NT2/D1 (cell line): ENCODE data around the gene SLC37A2.
"Not testable (repeated sequence)": the region's sequence is repeated elsewhere in the genome, so short reads cannot be mapped to it uniquely, and the experiment has no call there.

Experiments used
- DNase-seq: peaks from one replicate; pipeline ENCODE4 v3.0.0-alpha.2; 2011; ENCODE audit warnings: low read depth, low spot score
- H3K27me3 ChIP-seq: 2 replicates; pipeline ENCODE4 v1.6.0; 2011; ENCODE audit warnings: mild to moderate bottlenecking; ENCODE audit not compliant: insufficient read length, insufficient read depth
- H3K36me3 ChIP-seq: 2 replicates; pipeline ENCODE4 v1.6.1; 2011; ENCODE audit warnings: mild to moderate bottlenecking, low read length, mixed read lengths; ENCODE audit not compliant: insufficient read depth, insufficient read length
- H3K4me1 ChIP-seq: 2 replicates; pipeline ENCODE4 v1.5.1; 2011; ENCODE audit not compliant: insufficient read depth, insufficient read length
- H3K4me3 ChIP-seq: 2 replicates; pipeline ENCODE4 v1.5.1; 2011; ENCODE audit warnings: low read depth; ENCODE audit not compliant: insufficient read length
- H3K9ac ChIP-seq: 2 replicates; pipeline ENCODE4 v1.6.0; 2011; ENCODE audit warnings: low read depth; ENCODE audit not compliant: insufficient read length
- H3K9me3 ChIP-seq: 2 replicates; pipeline ENCODE4 v1.5.1; 2011; ENCODE audit warnings: mild to moderate bottlenecking, low read length; ENCODE audit not compliant: insufficient read depth
- SUZ12 ChIP-seq: IDR thresholded peaks from 2 replicates; pipeline ENCODE4 v1.6.1; 2011; ENCODE audit not compliant: insufficient read length, insufficient read depth; ENCODE audit errors: extremely low read depth
- YY1 ChIP-seq: IDR thresholded peaks from 2 replicates; pipeline ENCODE4 v1.6.1; 2011; ENCODE audit not compliant: insufficient read length, insufficient read depth
- ZNF274 ChIP-seq: IDR thresholded peaks from 2 replicates; pipeline ENCODE4 v1.6.1; 2011; ENCODE audit warnings: mild to moderate bottlenecking, low read depth, low read length

The SLC37A2 gene

GRCh38 chr11:125052047-125052446, 11.1 kb upstream of the SLC37A2 start:
- TF ChIP-seq ZNF274 = no peak
- no peak for TF ChIP-seq SUZ12
- TF ChIP-seq YY1 = no peak
- H3K4me3 ChIP-seq = no peak overlapping the region
- H3K9me3 ChIP-seq = no peaks in the 10 kb centered on the region
- no peaks in the 10 kb centered on the region for H3K4me1 ChIP-seq
- H3K36me3 ChIP-seq = no peaks in the 10 kb centered on the region
- H3K27me3 ChIP-seq = no peaks in the 10 kb centered on the region
- DNase-seq = no peak
- no peak overlapping the region for H3K9ac ChIP-seq

- no peak for DNase-seq
- Histone ChIP-seq H3K27me3 (no peaks in the 10 kb centered on the region), H3K36me3 (no peaks in the 10 kb centered on the region), H3K4me3 (no peak overlapping the region), H3K4me1 (no peaks in the 10 kb centered on the region), H3K9ac (no peak overlapping the region), H3K9me3 (no peaks in the 10 kb centered on the region)
- TF ChIP-seq ZNF274 = no peak
- TF ChIP-seq YY1 = no peak
- no peak for TF ChIP-seq SUZ12
Measured at GRCh38 chr11:125053167-125053566, 9.9 kb upstream of the SLC37A2 start.

- no peaks in the 10 kb centered on the region for H3K9me3 ChIP-seq
- no peak for DNase-seq
- TF ChIP-seq ZNF274 (no peak), SUZ12 (no peak), YY1 (no peak)
- H3K4me3 ChIP-seq = no peak overlapping the region
- no peak overlapping the region for H3K9ac ChIP-seq
- no peaks in the 10 kb centered on the region for H3K4me1 ChIP-seq
- H3K36me3 ChIP-seq = no peaks in the 10 kb centered on the region
- H3K27me3 ChIP-seq = no peaks in the 10 kb centered on the region
Measured at GRCh38 chr11:125055107-125055715, 7.9 kb upstream of the SLC37A2 start.

GRCh38 chr11:125056111-125056510, 7.0 kb upstream of the SLC37A2 start:
- not testable (repeated sequence) for H3K27me3 ChIP-seq, H3K4me1 ChIP-seq, H3K4me3 ChIP-seq, H3K36me3 ChIP-seq, H3K9me3 ChIP-seq, DNase-seq, H3K9ac ChIP-seq

GRCh38 chr11:125056931-125057692, 6.0 kb upstream of the SLC37A2 start:
- Histone ChIP-seq H3K27me3 (peaks cover 13% of the 10 kb centered on the region), H3K9ac (no peak overlapping the region), H3K4me3 (no peak overlapping the region), H3K36me3 (no peaks in the 10 kb centered on the region), H3K9me3 (no peaks in the 10 kb centered on the region), H3K4me1 (no peaks in the 10 kb centered on the region)
- TF ChIP-seq YY1 = no peak
- no peak for TF ChIP-seq ZNF274
- TF ChIP-seq SUZ12 = no peak
- DNase-seq = no peak

- H3K9ac ChIP-seq = no peak overlapping the region
- TF ChIP-seq YY1 (no peak), SUZ12 (no peak), ZNF274 (no peak)
- H3K4me3 ChIP-seq = no peak overlapping the region
Measured at GRCh38 chr11:125057693-125058016, 5.5 kb upstream of the SLC37A2 start.

GRCh38 chr11:125061281-125061680, 1.8 kb upstream of the SLC37A2 start:
- Histone ChIP-seq H3K4me1 (no peaks in the 10 kb centered on the region), H3K27me3 (peaks cover 43% of the 10 kb centered on the region), H3K9ac (no peak overlapping the region), H3K36me3 (no peaks in the 10 kb centered on the region), H3K9me3 (no peaks in the 10 kb centered on the region), H3K4me3 (no peak overlapping the region)
- no peak for DNase-seq
- TF ChIP-seq SUZ12 (no peak), YY1 (no peak), ZNF274 (no peak)

More at GRCh38 chr11:125057693-125058016, 5.5 kb upstream of the SLC37A2 start:
- H3K9me3 ChIP-seq = no peaks in the 10 kb centered on the region
- no peaks in the 10 kb centered on the region for H3K4me1 ChIP-seq
- no peak for DNase-seq
- H3K36me3 ChIP-seq = no peaks in the 10 kb centered on the region
- peaks cover 19% of the 10 kb centered on the region for H3K27me3 ChIP-seq
